Measurements from ENCODE around the gene SAMD7. TPM values are rescaled to one million over a fixed set of nuclear protein-coding genes. Genes with fewer than 3 reads are reported as not detected.

Gene SAMD7
- total and polyA plus RNA-seq, 9 of the 15 experiments (the other 6 are each of a cell fraction or from before 2014, with no cell fraction given): not detected

DNA sequence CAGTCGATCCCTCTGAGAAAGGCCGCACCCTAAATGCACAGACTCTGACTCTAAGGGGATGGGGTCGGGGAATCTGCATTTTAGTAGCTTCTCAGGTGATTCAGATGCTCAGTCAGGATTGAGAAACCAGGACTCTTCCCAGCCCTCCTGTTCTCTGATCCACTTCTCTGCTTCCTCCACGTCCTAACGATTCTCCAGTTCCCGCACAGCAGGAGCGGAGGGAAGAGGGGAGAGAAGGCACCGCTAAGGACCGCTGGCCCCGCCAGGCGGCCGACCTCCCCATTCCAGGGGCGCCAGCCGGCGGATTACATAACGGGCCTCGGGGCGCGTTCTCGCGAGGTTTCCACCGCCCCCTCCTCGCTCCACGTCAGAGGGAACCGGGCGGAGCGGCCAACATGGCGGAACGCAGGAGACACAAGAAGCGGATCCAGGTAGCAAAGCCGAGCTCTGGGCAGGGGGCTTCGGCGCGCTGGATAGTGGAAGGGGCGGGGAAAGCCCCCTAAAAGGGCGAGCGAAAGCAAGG lies 55.1 kb downstream of the SAMD7 start, which contains the start of gene SEC62 (continued):
- TF ChIP-seq, protein P1, sequence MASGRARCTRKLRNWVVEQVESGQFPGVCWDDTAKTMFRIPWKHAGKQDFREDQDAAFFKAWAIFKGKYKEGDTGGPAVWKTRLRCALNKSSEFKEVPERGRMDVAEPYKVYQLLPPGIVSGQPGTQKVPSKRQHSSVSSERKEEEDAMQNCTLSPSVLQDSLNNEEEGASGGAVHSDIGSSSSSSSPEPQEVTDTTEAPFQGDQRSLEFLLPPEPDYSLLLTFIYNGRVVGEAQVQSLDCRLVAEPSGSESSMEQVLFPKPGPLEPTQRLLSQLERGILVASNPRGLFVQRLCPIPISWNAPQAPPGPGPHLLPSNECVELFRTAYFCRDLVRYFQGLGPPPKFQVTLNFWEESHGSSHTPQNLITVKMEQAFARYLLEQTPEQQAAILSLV (tag; IDR thresholded peaks at IDR 0.05): no peak
- TF ChIP-seq, protein P2, sequence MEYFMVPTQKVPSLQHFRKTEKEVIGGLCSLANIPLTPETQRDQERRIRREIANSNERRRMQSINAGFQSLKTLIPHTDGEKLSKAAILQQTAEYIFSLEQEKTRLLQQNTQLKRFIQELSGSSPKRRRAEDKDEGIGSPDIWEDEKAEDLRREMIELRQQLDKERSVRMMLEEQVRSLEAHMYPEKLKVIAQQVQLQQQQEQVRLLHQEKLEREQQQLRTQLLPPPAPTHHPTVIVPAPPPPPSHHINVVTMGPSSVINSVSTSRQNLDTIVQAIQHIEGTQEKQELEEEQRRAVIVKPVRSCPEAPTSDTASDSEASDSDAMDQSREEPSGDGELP (CRISPR knock-in tag; IDR thresholded peaks at IDR 0.05; ENCODE audit: borderline replicate concordance): peak; percentile 93
- TF ChIP-seq HNRNPLL (IDR thresholded peaks at IDR 0.05; ENCODE audit: low read depth, low read length, poor library complexity, severe bottlenecking): peak; percentile 40
- no peak for TF ChIP-seq ZNF311 (CRISPR knock-in tag; IDR thresholded peaks at IDR 0.05)
- TF ChIP-seq CBX1 (IDR thresholded peaks at IDR 0.05; ENCODE audit: low read depth): no peak; the same call in 1 of the 2 replicates
- TF ChIP-seq, protein P3, sequence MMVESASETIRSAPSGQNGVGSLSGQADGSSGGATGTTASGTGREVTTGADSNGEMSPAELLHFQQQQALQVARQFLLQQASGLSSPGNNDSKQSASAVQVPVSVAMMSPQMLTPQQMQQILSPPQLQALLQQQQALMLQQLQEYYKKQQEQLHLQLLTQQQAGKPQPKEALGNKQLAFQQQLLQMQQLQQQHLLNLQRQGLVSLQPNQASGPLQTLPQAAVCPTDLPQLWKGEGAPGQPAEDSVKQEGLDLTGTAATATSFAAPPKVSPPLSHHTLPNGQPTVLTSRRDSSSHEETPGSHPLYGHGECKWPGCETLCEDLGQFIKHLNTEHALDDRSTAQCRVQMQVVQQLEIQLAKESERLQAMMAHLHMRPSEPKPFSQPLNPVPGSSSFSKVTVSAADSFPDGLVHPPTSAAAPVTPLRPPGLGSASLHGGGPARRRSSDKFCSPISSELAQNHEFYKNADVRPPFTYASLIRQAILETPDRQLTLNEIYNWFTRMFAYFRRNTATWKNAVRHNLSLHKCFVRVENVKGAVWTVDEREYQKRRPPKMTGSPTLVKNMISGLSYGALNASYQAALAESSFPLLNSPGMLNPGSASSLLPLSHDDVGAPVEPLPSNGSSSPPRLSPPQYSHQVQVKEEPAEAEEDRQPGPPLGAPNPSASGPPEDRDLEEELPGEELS (CRISPR knock-in tag; IDR thresholded peaks at IDR 0.05; ENCODE audit: borderline replicate concordance): no peak
- TF ChIP-seq ZNF695 (CRISPR knock-in tag; IDR thresholded peaks at IDR 0.05): no peak
- TF ChIP-seq ARID1B (IDR thresholded peaks at IDR 0.05): 0 out of 2 replicates have a peak, but pooled peaks have one; percentile 45
- TF ChIP-seq CREM (IDR thresholded peaks at IDR 0.05; ENCODE audit: low read depth): peak; percentile 95
- TF ChIP-seq NFRKB (IDR thresholded peaks at IDR 0.05; ENCODE audit: low read depth): peak; percentile 90
- TF ChIP-seq ZNF696 (CRISPR knock-in tag; conservative IDR thresholded peaks at IDR 0.05): no peak
- TF ChIP-seq, protein P4, sequence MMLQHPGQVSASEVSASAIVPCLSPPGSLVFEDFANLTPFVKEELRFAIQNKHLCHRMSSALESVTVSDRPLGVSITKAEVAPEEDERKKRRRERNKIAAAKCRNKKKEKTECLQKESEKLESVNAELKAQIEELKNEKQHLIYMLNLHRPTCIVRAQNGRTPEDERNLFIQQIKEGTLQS (IDR thresholded peaks at IDR 0.05): peak; percentile 46
- TF ChIP-seq, protein P4 (CRISPR knock-in tag; conservative IDR thresholded peaks at IDR 0.05): no peak
- no peak for TF ChIP-seq PCBP2 (IDR thresholded peaks at IDR 0.05; ENCODE audit: low read depth, low read length, poor library complexity, severe bottlenecking)
- TF ChIP-seq, protein P5, sequence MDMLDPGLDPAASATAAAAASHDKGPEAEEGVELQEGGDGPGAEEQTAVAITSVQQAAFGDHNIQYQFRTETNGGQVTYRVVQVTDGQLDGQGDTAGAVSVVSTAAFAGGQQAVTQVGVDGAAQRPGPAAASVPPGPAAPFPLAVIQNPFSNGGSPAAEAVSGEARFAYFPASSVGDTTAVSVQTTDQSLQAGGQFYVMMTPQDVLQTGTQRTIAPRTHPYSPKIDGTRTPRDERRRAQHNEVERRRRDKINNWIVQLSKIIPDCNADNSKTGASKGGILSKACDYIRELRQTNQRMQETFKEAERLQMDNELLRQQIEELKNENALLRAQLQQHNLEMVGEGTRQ (CRISPR knock-in tag; IDR thresholded peaks at IDR 0.05): no peak
- peak; percentile 51; the same call in 1 of the 2 replicates for TF ChIP-seq NBN (IDR thresholded peaks at IDR 0.05; ENCODE audit: low read depth)
- peak; percentile 80; the same call in 1 of the 2 replicates for TF ChIP-seq XRCC5 (IDR thresholded peaks at IDR 0.05; ENCODE audit: low read depth, low read length)
- peak; percentile 99 for TF ChIP-seq CHD2 (IDR thresholded peaks at IDR 0.05; ENCODE audit: low read depth, low read length)
- TF ChIP-seq ZNF561 (CRISPR knock-in tag; conservative IDR thresholded peaks at IDR 0.05): no peak
- peak; percentile 63 for TF ChIP-seq C11orf30 (IDR thresholded peaks at IDR 0.05; ENCODE audit: low read depth)
- no peak for TF ChIP-seq HLTF (IDR thresholded peaks at IDR 0.05)
- TF ChIP-seq PCBP1 (IDR thresholded peaks at IDR 0.05; ENCODE audit: low read depth, low read length, poor library complexity, severe bottlenecking): no peak
- TF ChIP-seq OTX1 (CRISPR knock-in tag; IDR thresholded peaks at IDR 0.05): no peak
- TF ChIP-seq ZEB2 (IDR thresholded peaks at IDR 0.05): peak; percentile 63; the same call in 1 of the 2 replicates
- peak; percentile 50 for TF ChIP-seq NCOR1 (IDR thresholded peaks at IDR 0.05)

All from K562 (cell line).